ENCODE measurements around the gene NFIC.

Gene NFIC

GRCh38 chr19:3481241-3482090 is 115.1 kb downstream of the NFIC start:
- DNase-seq, result no peak

- DNase-seq, result no peak
Measured at GRCh38 chr19:3482507-3483225, 116.3 kb downstream of the NFIC start.

GRCh38 chr19:3483226-3483628 is 116.8 kb downstream of the NFIC start, which contains the start of gene SMIM44:
SMIM44 (minus strand) TSS chr19:3483441; CDS start chr19:3483403, 38 bp downstream.
- DNase-seq, result no peak

DNA sequence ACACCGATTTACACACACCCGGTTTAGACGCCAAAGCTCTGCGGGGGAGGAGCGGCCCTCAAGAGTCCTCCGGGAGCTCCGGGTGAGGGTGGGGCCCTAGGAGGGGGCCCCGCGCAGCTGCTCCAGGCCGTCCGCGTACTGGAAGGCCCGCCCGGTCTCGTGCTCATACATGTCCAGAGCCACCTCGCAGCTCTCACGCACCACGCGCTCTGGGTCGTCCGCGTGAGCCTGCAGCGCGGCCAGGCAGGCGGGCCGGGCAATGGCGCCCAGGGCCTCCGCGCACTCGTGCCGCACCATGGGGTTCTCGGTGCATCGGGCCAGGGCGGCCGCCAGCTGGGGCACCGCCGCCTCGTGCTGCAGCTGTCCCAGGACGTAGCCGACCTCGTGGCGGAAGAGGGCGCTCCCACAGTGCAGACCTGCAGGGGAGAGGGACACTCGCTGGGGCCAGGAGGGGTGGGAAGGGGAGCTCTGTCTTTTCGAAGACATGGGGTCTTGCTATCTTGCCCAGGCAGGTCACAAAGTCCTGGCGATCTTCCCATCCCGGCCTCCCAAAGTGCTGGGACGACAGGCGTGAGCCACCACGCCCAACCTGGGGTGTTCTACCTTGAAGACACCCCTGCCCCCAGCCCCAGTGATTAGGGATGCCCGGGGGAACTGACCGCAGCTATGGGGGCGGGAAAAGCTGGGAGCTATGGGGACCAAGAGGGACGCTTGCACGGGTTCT is 125.2 kb downstream of the NFIC start:
- no peak for DNase-seq

GRCh38 chr19:3492131-3492839 is 125.9 kb downstream of the NFIC start:
- no peak for DNase-seq

GRCh38 chr19:3492919-3493318 is 126.5 kb downstream of the NFIC start:
- no peak for DNase-seq

- DNase-seq, result no peak
Measured at GRCh38 chr19:3493651-3494050, 127.3 kb downstream of the NFIC start.

DNA sequence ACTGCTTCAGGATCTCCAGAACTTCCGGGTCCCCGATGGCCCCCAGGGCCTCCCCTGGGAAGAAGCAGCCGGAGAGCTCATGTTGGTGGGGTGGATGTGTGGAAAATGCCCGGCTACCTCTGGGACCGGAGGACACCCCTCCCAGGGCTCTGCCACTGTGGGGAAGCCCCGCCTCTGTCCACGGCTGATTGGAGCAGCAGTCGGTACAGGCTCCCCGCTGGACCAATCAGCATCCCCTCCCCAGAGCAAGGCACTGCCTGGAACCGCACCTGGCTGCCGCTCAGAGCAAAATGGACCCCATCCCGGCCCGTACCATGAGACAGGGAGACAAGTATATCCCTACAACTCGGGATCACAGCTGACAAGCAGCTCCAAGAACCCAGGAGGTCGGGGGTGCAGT is 127.7 kb downstream of the NFIC start:
- DNase-seq, result peak; percentile 7 to 98 (median 89)

- DNase-seq, result peak in 34 of 56 donors; percentile 17 to 80 (median 52)
Measured at GRCh38 chr19:3494559-3494958, 128.2 kb downstream of the NFIC start.

- DNase-seq, result no peak
Measured at GRCh38 chr19:3496392-3497273, 130.2 kb downstream of the NFIC start.

- DNase-seq, result no peak
Measured at GRCh38 chr19:3497757-3498520, 131.6 kb downstream of the NFIC start.

DNA sequence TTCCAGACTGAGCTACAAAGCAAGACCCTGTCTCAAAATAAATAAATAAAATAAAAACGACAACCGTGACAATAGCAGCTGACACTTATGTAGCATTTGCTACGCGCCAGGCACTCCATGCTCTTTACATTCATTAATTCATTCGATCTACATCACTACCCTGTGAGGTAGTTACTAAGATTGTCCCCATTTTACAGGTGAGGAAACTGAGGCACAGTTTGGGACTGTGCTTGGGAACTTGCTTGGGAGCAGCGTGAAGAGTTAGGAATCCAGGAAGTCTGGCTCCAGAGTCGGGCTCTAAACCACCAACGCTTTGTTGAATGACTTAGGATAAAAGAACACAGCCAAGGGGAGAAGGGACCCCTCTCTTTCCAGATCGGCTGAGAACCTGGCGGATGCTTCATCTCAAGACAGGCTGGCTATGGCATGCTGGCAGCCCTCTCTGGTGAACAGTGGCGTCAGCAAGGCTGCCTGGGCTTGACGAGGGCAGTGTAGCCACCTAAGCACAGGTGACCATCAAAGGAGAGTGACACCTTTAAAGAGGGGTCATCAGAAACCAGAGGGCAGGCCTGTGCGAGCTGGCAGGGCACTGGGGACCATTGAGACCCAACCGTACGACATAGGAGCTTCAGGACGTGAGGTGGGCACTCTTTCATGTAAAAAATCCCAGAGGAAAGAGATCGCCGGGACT is 133.5 kb downstream of the NFIC start:
- DNase-seq, result no peak

DNA sequence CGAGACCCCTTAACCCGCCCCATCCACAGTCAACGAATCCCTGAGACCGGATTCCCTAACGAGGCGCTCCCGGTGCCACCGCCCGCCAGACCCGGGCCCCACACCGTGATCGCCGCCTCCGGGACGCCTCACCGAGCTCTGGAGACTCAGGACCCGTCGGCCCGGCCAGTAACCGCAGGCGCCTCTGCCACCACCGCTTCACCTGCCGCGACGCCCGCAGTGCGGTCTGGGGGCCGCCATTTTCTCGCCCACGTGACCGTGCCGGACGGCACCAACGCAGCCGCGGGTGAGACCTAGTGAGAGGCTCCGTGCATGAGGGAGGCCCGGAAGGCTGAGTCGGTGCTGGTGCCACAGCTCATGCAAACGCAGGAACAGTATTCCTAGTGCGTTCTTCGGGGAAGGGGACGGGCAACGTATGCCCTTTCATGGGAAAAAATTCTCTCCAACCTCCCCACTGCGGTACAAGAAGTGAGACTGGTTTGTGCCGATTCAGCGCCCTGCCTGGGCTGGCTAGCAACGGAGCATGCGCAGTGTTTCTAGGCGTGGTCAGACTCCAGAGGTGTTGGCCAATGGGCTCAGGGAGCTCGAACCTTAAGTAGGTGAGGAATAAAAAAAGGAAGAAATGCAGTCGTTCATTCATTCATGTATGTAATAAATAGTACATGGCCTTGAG is 134.2 kb downstream of the NFIC start, which contains the start of gene DOHH:
Gene DOHH, minus strand, starts transcription at position 246 of the 673 bp plus-strand sequence. CDS start 3,860 bp downstream, outside the sequence.
- peak; percentile 54 to 99 (median 93) for DNase-seq

DNA sequence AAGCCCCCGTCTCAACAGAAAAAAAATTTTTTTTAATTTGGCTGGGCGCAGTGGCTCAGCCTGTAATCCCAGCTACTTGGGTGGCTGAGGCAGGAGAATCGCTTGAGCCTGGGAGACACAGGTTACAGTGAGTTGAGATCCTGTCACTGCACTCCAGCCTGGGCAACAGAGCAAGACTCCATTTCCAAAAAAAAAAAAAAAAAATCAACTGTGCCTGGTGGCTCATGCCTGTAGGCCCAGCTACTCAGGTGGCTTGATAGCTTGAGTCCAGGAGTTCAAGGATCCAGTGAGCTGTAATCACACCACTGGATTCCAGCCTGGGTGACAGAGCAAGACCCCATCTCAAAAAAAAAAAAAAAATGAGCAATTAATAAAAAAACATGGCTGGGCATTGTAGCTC is 135.4 kb downstream of the NFIC start:
- no peak for DNase-seq

GRCh38 chr19:3503036-3503572 is 136.7 kb downstream of the NFIC start:
- DNase-seq, result no peak

- DNase-seq, result no peak
Measured at GRCh38 chr19:3504735-3505134, 138.4 kb downstream of the NFIC start.

DNA sequence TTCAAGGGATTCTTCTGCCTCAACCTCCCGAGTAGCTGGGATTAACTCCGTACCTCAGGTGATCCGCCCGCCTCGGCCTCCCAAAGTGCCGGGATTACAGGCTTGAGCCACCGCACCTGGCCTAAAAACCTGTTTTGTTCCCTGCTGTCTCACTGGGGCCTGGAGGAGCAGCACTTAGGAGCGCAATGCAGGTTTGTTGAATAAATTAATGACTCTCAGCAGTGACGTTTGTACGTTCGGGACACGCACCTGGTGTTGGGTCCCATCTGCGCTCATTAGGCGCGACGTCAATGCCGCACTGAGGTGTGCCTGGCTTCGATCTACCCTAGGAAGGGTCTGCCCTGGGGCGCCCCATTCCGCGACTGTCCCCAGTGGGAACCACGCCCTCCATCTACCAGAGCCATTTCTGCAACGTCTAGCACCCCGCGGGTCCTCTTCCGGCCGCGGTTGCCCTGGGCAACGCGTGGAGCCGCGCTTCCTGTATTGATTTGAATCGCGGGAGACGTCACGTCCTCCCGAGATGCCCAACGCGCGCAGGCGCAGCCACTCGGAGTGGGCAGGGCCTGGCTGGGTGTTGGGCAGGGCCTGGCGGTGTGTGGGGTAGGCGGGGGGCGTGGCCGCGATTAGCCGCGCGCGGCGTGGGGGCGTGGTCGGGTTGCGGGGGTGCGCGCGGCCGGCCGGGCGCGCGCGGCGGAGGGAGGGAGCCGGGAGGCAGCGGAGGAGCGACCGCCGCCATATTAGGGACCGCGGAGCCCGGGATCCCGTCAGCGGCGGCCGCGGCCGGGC is 139.4 kb downstream of the NFIC start, which contains the start of gene FZR1:
Gene FZR1, plus strand, starts transcription at position 714 of the 786 bp plus-strand sequence. CDS start 16,679 bp downstream, outside the sequence.
- DNase-seq, result peak; percentile 89 to 100 (median 98)
